Osteocyte (in vitro differentiated cells): ENCODE results near the gene CASD1. TPM values are rescaled to one million over a fixed set of nuclear protein-coding genes. Genes with fewer than 3 reads are reported as not detected.

Source experiments
- DNase-seq: peaks from one replicate; pipeline ENCODE4 v3.0.0; 2021; ENCODE audit warnings: mixed read lengths; ENCODE audit not compliant: unreplicated experiment; ENCODE audit errors: extremely low spot score
- H3K27ac Mint-ChIP-seq: one replicate; pipeline ENCODE4 v1.8.0; 2021; ENCODE audit warnings: mild to moderate bottlenecking, mixed read lengths; ENCODE audit not compliant: unreplicated experiment
- H3K27me3 Mint-ChIP-seq: one replicate; pipeline ENCODE4 v1.8.0; 2021; ENCODE audit warnings: mixed read lengths; ENCODE audit not compliant: unreplicated experiment
- H3K36me3 Mint-ChIP-seq: one replicate; pipeline ENCODE4 v1.8.0; 2021; ENCODE audit warnings: mixed read lengths; ENCODE audit not compliant: unreplicated experiment
- H3K4me1 Mint-ChIP-seq: one replicate; pipeline ENCODE4 v1.8.0; 2021; ENCODE audit warnings: mixed read lengths; ENCODE audit not compliant: unreplicated experiment
- H3K4me3 Mint-ChIP-seq: one replicate; pipeline ENCODE4 v1.8.0; 2021; ENCODE audit warnings: mild to moderate bottlenecking, moderate library complexity, mixed read lengths; ENCODE audit not compliant: unreplicated experiment
- H3K9me3 Mint-ChIP-seq: one replicate; pipeline ENCODE4 v1.8.0; 2021; ENCODE audit warnings: mixed read lengths; ENCODE audit not compliant: unreplicated experiment
- total RNA-seq: library from RNA; stranded (reverse); gene quantifications from 2 replicates; pipeline ENCODE4 v1.2.1, GENCODE V29; 2021
- TF ChIP-seq, protein P1 (sequence below): fragments of 200-600 bp; sonication (generic); IDR thresholded peaks from 2 replicates; pipeline ENCODE4 v1.5.0; 2021; ENCODE audit warnings: antibody characterized with exemption, mild to moderate bottlenecking, moderate library complexity

The CASD1 gene
- total RNA-seq, 1 donor from 2014 or later = 15.9 TPM

DNA sequence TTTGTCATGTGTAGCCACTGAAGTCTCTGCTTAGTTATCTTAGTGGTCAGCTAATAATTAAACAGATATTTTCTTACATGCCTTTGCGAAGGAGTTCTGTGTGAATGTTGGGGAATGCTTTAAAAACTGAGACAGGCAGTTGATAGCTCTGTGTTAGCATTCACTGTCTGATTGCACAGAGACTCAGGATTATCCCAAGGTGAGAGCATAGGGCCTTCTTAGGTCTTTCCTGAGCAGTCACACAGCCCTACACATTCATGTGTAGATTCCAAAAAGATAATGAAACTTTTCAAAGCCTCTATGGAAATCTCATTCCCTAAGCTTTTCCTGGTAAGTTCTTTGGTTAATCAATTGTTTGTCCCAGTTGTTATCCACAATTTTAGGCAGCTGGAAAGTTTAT lies 67.7 kb downstream of the CASD1 start:
- Mint-ChIP-seq H3K4me1 (peaks cover 3% of the 10 kb centered on the region), H3K27me3 (no peaks in the 10 kb centered on the region), H3K27ac (no peak overlapping the region), H3K9me3 (peaks cover 50% of the 10 kb centered on the region), H3K36me3 (peaks cover 28% of the 10 kb centered on the region), H3K4me3 (no peak overlapping the region)
- TF ChIP-seq, protein P1, sequence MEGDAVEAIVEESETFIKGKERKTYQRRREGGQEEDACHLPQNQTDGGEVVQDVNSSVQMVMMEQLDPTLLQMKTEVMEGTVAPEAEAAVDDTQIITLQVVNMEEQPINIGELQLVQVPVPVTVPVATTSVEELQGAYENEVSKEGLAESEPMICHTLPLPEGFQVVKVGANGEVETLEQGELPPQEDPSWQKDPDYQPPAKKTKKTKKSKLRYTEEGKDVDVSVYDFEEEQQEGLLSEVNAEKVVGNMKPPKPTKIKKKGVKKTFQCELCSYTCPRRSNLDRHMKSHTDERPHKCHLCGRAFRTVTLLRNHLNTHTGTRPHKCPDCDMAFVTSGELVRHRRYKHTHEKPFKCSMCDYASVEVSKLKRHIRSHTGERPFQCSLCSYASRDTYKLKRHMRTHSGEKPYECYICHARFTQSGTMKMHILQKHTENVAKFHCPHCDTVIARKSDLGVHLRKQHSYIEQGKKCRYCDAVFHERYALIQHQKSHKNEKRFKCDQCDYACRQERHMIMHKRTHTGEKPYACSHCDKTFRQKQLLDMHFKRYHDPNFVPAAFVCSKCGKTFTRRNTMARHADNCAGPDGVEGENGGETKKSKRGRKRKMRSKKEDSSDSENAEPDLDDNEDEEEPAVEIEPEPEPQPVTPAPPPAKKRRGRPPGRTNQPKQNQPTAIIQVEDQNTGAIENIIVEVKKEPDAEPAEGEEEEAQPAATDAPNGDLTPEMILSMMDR = no peak
- DNase-seq = no peak

DNA sequence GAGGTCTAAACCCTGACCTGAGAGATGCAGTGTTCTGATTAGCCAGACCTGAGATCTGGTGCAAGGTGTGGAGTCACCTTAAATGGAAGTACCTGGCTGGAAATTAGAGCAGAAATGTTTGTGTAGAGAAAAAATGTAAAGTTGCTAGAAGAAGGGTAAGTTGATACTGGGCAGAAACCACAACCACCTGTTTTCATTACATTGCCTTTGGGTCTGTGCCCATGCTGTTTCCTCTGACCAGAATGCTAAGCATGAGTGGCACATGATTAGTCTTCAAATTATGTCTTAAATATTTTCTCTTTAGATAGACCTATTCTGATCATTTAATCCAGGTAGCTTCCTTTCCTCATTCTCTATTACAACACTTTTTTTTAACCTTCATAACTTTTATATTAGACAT lies 69.0 kb downstream of the CASD1 start:
- Mint-ChIP-seq H3K27me3 (no peaks in the 10 kb centered on the region), H3K4me3 (no peak overlapping the region), H3K9me3 (peaks cover 37% of the 10 kb centered on the region), H3K27ac (no peak overlapping the region), H3K4me1 (peaks cover 3% of the 10 kb centered on the region), H3K36me3 (peaks cover 24% of the 10 kb centered on the region)
- no peak for DNase-seq
- TF ChIP-seq, protein P1 = no peak

DNA sequence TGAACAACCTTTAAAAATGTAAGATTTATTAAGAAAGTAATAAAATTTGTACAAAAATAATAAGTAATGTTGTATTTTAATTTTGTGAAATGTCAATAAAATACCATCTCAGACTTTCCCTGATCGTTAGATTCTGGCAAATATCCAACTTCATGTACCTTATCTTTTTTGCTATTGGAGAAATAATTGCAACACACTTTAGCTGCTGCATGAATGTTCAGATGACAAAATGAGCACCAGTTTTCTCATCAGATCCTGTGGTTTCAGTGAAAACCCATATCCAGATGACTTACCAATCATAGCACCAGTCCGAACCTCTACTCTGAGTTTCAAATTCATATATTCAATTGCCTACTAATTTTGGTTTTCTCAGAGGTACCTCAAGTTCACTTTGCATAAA lies 69.9 kb downstream of the CASD1 start:
- Mint-ChIP-seq H3K27ac (no peak overlapping the region), H3K9me3 (peaks cover 31% of the 10 kb centered on the region), H3K36me3 (peaks cover 22% of the 10 kb centered on the region), H3K4me3 (no peak overlapping the region), H3K4me1 (peaks cover 3% of the 10 kb centered on the region), H3K27me3 (no peaks in the 10 kb centered on the region)
- TF ChIP-seq, protein P1 = no peak
- DNase-seq = no peak

DNA sequence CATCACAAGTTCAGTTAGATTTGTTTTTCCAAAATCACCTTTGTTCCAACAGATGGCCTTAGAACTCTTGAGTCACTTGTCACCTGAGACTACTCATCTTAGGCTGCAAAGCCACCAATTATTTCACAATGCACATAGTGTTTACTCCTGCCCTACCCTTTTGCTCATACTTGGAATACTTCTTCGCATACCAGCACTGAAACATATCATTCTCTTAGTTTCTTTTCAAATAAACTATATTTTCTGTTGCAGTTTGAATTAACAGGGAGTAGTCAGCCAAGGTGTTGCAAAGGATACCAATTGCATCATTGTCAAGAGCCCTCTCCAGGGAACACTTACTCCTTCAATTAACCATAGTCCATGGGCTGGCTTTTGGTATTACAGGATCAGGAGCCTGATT lies 71.0 kb downstream of the CASD1 start:
- Mint-ChIP-seq H3K4me1 (peaks cover 3% of the 10 kb centered on the region), H3K27ac (no peak overlapping the region), H3K27me3 (no peaks in the 10 kb centered on the region), H3K9me3 (peaks cover 23% of the 10 kb centered on the region), H3K4me3 (no peak overlapping the region), H3K36me3 (peaks cover 15% of the 10 kb centered on the region)
- DNase-seq = no peak
- TF ChIP-seq, protein P1 = no peak

DNA sequence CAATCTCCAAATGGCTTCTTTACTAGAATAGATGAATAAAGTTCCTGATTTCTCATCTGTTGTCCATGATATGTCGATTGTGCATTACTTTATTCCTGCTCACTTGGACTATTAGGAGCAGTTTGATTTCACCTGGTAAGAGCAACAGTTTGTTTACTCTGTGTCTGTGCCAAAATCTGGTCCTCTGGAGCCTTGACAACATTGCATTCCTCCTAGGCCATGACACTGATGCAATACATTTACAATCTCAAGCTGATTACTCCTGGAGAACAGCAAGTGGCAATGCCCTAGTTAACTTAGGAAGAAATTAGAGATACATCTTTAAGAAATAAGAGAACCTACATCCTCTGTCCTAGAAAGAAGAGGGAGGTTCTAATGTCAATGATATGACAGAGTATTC lies 74.5 kb downstream of the CASD1 start:
- TF ChIP-seq, protein P1 = no peak
- no peak for DNase-seq
- peaks cover 2% of the 10 kb centered on the region for H3K36me3 Mint-ChIP-seq

More for the DNA sequence above, 74.5 kb downstream of the CASD1 start:
- Mint-ChIP-seq H3K4me3 (no peak overlapping the region), H3K4me1 (peaks cover 3% of the 10 kb centered on the region), H3K27me3 (no peaks in the 10 kb centered on the region), H3K9me3 (peaks cover 13% of the 10 kb centered on the region), H3K27ac (no peak overlapping the region)
